Measurements from ENCODE around the gene FAM72A. TPM values are rescaled to one million over a fixed set of nuclear protein-coding genes. Genes with fewer than 3 reads are reported as not detected.
"Not testable (repeated sequence)": the region's sequence is repeated elsewhere in the genome, so short reads cannot be mapped to it uniquely, and the experiment has no call there.

The FAM72A gene
- total RNA-seq, 1 experiment from 2014 or later, result 22.4 TPM

DNA sequence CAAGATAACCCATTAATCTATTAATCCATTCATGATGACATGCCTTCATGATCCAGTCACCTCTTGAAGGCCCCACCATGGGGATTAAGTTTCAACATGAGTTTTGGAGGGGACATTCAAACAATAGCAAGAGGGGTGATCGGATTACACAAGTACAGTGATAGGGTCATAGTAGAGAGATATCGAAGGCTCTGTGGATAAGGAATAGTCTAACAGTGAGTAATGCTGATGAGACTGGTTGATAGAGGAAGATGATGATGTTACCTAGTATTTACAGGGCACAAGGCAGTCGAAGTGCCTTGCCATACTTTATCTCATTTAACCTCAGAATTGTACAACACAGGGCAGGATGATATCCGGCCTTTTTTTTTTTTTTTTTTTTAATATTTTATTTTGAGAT, 18.9 kb upstream of the FAM72A start:
- intact Hi-C loops (cut with micrococcal nuclease; ENCODE audit: unreplicated experiment); CTCF ChIA-PET; BruUV-seq (replicated peaks); POLR2A ChIA-PET (ENCODE audit: low non-redundant PET); H3K36me3 ChIP-seq (ENCODE audit: insufficient read depth, low read length, poor library complexity, severe bottlenecking); H3K4me1 ChIP-seq (ENCODE audit: insufficient read depth, low read length, poor library complexity, severe bottlenecking); H3K4me3 ChIP-seq (ENCODE audit: low read depth, low read length, poor library complexity, severe bottlenecking); DNase-seq (ENCODE audit: low spot score); H3K27ac ChIP-seq (ENCODE audit: low read depth, low read length, poor library complexity, severe bottlenecking); H3K9me3 ChIP-seq (ENCODE audit: low read depth, low read length, poor library complexity, severe bottlenecking); H3K27me3 ChIP-seq (replicated peaks; ENCODE audit: insufficient read depth, low read depth, low read length, poor library complexity): not testable (repeated sequence)

DNA sequence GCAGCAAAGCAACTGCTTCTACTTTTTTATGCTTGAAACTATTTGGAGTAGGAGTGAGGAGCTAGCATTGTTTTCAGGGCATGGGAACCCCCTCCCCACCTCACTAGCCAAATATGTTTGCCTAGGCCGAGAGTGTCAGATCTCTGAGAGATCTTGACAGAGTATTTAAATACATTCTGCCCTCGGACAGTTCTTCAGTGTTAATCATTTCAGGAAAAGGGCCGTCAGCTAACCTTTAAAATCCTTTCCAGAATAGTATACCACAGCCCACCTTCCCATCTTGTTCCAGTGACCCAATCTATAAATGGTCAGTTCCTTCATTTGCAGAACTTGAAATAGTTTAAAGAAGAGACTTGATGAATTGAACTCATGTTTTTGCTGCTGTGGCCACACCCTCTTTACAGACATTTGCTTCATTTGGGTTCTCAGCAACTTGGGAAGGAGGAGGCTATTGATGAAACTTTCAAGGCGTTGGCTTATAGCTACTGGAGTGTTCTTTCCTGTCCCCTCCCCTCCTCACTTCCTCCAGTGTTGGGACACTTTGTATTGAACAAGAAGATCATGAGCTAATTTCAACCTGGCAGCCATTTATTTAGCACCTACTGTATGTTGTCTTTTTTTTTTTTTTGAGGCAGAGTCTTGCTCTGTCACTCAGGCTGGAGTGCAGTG, 17.8 kb upstream of the FAM72A start:
- CTCF ChIA-PET; intact Hi-C loops (cut with micrococcal nuclease; ENCODE audit: unreplicated experiment); BruUV-seq (replicated peaks); H3K4me1 ChIP-seq (ENCODE audit: insufficient read depth, low read length, poor library complexity, severe bottlenecking); H3K27me3 ChIP-seq (replicated peaks; ENCODE audit: insufficient read depth, low read depth, low read length, poor library complexity); H3K27ac ChIP-seq (ENCODE audit: low read depth, low read length, poor library complexity, severe bottlenecking); H3K4me3 ChIP-seq (ENCODE audit: low read depth, low read length, poor library complexity, severe bottlenecking); DNase-seq (ENCODE audit: low spot score); H3K9me3 ChIP-seq (ENCODE audit: low read depth, low read length, poor library complexity, severe bottlenecking); H3K36me3 ChIP-seq (ENCODE audit: insufficient read depth, low read length, poor library complexity, severe bottlenecking); POLR2A ChIA-PET (ENCODE audit: low non-redundant PET): not testable (repeated sequence)

DNA sequence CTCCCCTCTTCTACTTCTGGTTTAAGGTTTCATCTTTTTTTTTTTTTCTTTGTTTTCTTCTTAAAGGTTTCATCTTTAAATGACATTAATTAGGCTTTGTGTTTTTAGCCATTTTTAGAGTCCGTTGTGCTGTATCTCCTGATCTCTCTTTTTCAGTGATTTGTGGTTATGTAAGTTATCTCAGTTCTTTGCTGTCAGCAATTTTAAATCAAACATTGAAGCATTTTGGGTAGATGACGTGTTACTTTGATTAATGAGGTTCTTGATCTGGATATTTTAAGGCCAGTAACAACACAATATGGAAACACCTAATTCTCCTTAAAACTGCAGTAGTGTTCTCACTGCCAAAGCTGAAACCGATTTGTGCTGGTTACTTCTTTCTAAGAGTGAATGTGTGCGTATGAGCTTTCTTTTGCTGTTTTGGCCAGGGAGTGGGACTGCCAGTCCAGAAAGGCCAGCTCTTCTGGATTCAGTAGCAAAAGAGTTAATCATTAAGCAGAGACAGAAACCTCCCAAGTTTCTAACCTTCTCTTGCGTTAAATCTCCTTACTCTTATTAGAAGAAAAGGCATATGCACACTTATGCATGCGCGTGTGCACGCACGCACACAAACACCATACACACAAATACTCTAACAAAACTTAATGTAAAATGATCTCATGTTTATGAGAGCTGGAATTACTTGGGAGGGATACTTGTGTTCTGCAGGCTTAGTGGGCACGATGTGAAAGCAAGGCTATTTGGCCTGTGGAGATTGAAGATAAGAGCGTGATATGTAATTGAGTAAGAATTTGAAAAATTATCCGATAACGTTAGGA, 17.1 kb upstream of the FAM72A start:
- H3K4me3 ChIP-seq (ENCODE audit: low read depth, low read length, poor library complexity, severe bottlenecking); CTCF ChIA-PET; BruUV-seq (replicated peaks); H3K27ac ChIP-seq (ENCODE audit: low read depth, low read length, poor library complexity, severe bottlenecking); H3K27me3 ChIP-seq (replicated peaks; ENCODE audit: insufficient read depth, low read depth, low read length, poor library complexity); intact Hi-C loops (cut with micrococcal nuclease; ENCODE audit: unreplicated experiment); H3K9me3 ChIP-seq (ENCODE audit: low read depth, low read length, poor library complexity, severe bottlenecking); POLR2A ChIA-PET (ENCODE audit: low non-redundant PET); DNase-seq (ENCODE audit: low spot score); H3K4me1 ChIP-seq (ENCODE audit: insufficient read depth, low read length, poor library complexity, severe bottlenecking); H3K36me3 ChIP-seq (ENCODE audit: insufficient read depth, low read length, poor library complexity, severe bottlenecking): not testable (repeated sequence)

DNA sequence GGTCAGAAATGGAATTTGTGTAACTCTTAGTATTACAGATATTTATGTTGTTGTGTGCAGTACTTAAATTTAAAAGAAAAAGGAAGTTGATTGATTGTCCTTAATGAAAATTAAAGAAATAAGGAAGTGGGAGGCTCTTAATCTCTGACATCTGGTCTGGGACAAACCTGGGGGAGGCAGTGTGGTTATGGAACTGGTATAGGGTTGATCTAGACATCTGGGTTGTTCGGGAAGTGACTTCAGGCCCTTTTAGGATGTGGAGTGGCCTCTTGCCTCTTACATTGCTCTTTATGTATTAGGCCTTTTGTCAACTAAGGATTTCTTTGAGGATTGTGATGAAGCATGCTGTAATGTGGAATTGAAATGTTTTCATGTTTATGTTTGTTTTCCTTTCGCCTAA, 16.1 kb upstream of the FAM72A start:
- POLR2A ChIA-PET (ENCODE audit: low non-redundant PET); H3K4me1 ChIP-seq (ENCODE audit: insufficient read depth, low read length, poor library complexity, severe bottlenecking); BruUV-seq (replicated peaks); H3K36me3 ChIP-seq (ENCODE audit: insufficient read depth, low read length, poor library complexity, severe bottlenecking); H3K9me3 ChIP-seq (ENCODE audit: low read depth, low read length, poor library complexity, severe bottlenecking); H3K27me3 ChIP-seq (replicated peaks; ENCODE audit: insufficient read depth, low read depth, low read length, poor library complexity); intact Hi-C loops (cut with micrococcal nuclease; ENCODE audit: unreplicated experiment); DNase-seq (ENCODE audit: low spot score); H3K27ac ChIP-seq (ENCODE audit: low read depth, low read length, poor library complexity, severe bottlenecking); H3K4me3 ChIP-seq (ENCODE audit: low read depth, low read length, poor library complexity, severe bottlenecking); CTCF ChIA-PET: not testable (repeated sequence)

DNA sequence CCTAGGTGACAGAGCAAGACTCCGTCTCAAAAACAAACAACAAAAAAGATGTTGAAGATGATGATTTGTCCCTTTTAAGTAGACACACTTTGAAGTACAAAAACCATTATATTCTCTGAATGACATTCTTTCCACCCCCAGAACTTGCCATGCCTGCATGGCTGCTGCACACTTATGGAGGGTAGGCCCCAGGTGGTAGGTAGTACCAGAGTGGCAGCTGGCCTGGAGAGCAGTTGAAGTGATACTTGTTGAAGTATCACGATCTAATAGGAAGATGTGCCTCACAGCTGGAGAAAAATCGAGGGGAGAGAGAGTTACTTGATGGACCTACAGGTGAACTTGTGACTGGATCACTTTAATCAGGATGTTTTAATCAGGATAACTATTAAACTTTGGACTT, 15.6 kb upstream of the FAM72A start:
- POLR2A ChIA-PET (ENCODE audit: low non-redundant PET); intact Hi-C loops (cut with micrococcal nuclease; ENCODE audit: unreplicated experiment); BruUV-seq (replicated peaks); H3K9me3 ChIP-seq (ENCODE audit: low read depth, low read length, poor library complexity, severe bottlenecking); H3K4me1 ChIP-seq (ENCODE audit: insufficient read depth, low read length, poor library complexity, severe bottlenecking); H3K27ac ChIP-seq (ENCODE audit: low read depth, low read length, poor library complexity, severe bottlenecking); H3K4me3 ChIP-seq (ENCODE audit: low read depth, low read length, poor library complexity, severe bottlenecking); H3K27me3 ChIP-seq (replicated peaks; ENCODE audit: insufficient read depth, low read depth, low read length, poor library complexity); DNase-seq (ENCODE audit: low spot score); H3K36me3 ChIP-seq (ENCODE audit: insufficient read depth, low read length, poor library complexity, severe bottlenecking); CTCF ChIA-PET: not testable (repeated sequence)

DNA sequence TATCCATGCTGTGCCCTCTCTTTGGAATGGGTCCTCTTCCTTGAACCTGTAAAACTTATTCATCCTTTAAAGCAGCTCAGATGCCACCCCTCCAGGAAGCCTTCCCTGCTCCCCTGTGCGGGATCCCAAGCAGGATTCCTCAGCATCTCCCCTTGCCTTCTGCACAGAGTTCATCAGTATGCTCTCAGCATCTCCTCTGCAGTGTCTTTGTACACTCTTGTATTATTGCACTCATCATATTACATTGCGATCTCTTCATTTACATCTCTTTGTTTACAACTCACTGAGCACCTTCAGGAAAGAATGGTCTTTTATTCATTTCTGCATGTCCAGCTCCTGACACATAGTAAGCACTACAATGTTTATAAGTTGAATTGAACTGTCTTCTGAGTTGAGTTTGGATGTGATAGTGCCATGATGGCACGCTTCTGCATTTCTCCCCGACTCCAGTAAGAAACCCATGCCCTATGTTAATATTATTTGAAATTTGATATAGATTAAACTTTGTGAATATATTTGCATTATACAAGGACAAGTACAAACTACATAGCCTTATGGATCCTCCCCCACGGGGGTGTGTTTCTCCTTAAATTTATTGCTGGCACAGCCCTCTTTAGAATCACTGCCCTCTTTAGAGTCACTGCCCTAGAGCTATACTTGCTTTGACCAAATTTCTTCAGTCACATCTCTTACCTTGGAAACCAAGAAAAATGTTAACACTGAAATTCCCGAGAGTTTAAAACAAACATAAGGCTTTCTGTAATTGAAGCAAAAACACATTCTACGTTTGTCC, 13.2 kb upstream of the FAM72A start:
- CTCF ChIA-PET; DNase-seq (ENCODE audit: low spot score); H3K4me3 ChIP-seq (ENCODE audit: low read depth, low read length, poor library complexity, severe bottlenecking); H3K4me1 ChIP-seq (ENCODE audit: insufficient read depth, low read length, poor library complexity, severe bottlenecking); H3K27me3 ChIP-seq (replicated peaks; ENCODE audit: insufficient read depth, low read depth, low read length, poor library complexity); H3K27ac ChIP-seq (ENCODE audit: low read depth, low read length, poor library complexity, severe bottlenecking); H3K9me3 ChIP-seq (ENCODE audit: low read depth, low read length, poor library complexity, severe bottlenecking); intact Hi-C loops (cut with micrococcal nuclease; ENCODE audit: unreplicated experiment); BruUV-seq (replicated peaks); H3K36me3 ChIP-seq (ENCODE audit: insufficient read depth, low read length, poor library complexity, severe bottlenecking); POLR2A ChIA-PET (ENCODE audit: low non-redundant PET): not testable (repeated sequence)

DNA sequence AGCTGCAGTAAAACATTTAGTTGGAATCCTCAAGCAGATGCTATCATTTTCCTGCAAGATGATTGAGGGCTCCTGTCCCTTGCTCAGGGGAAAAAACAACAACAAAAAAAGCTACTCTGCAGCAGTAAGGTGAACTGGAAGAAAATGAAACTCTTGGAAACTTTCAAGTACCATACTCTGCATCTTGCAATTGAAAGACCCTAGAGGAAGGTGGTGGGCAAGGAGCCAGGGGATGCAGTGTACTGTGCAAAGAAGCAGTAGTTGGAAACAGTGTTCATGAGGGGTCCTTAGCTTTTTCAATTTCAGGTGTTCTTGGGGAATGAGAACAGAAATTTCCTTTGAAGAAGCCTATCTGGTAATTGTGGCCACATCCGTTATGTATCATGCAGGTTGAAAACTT, 8.2 kb upstream of the FAM72A start:
- BruUV-seq (replicated peaks); H3K4me3 ChIP-seq (ENCODE audit: low read depth, low read length, poor library complexity, severe bottlenecking); H3K27me3 ChIP-seq (replicated peaks; ENCODE audit: insufficient read depth, low read depth, low read length, poor library complexity); intact Hi-C loops (cut with micrococcal nuclease; ENCODE audit: unreplicated experiment); POLR2A ChIA-PET (ENCODE audit: low non-redundant PET); H3K27ac ChIP-seq (ENCODE audit: low read depth, low read length, poor library complexity, severe bottlenecking); H3K36me3 ChIP-seq (ENCODE audit: insufficient read depth, low read length, poor library complexity, severe bottlenecking); H3K4me1 ChIP-seq (ENCODE audit: insufficient read depth, low read length, poor library complexity, severe bottlenecking); CTCF ChIA-PET; H3K9me3 ChIP-seq (ENCODE audit: low read depth, low read length, poor library complexity, severe bottlenecking); DNase-seq (ENCODE audit: low spot score): not testable (repeated sequence)

Data from A673 (cell line).